GM18861 (cell line): ENCODE results near the gene LPP.
"Not testable (repeated sequence)": the region's sequence is repeated elsewhere in the genome, so short reads cannot be mapped to it uniquely, and the experiment has no call there.

ENCODE experiments used
- ATAC-seq: cut with Tn5 transposase; IDR thresholded peaks from one replicate; pipeline ENCODE4 v1.9.1; 2021; ENCODE audit not compliant: unreplicated experiment

LPP gene

GRCh38 chr3:188421836-188422540 is 268.0 kb downstream of the LPP start:
- ATAC-seq = peak; percentile 100

GRCh38 chr3:188427981-188428380 is 274.0 kb downstream of the LPP start:
- ATAC-seq = not testable (repeated sequence)

GRCh38 chr3:188431040-188431439 is 277.1 kb downstream of the LPP start:
- no peak for ATAC-seq

GRCh38 chr3:188431553-188431952 is 277.6 kb downstream of the LPP start:
- no peak for ATAC-seq

GRCh38 chr3:188432802-188433520 is 279.0 kb downstream of the LPP start:
- no peak for ATAC-seq

GRCh38 chr3:188433521-188434150 is 279.7 kb downstream of the LPP start:
- no peak for ATAC-seq

GRCh38 chr3:188434594-188434993 is 280.6 kb downstream of the LPP start:
- ATAC-seq = no peak

- no peak for ATAC-seq
Observed at GRCh38 chr3:188435266-188435665, 281.3 kb downstream of the LPP start.

- ATAC-seq = no peak
Observed at GRCh38 chr3:188437926-188438325, 284.0 kb downstream of the LPP start.

GRCh38 chr3:188439080-188439479 is 285.1 kb downstream of the LPP start:
- ATAC-seq = peak; percentile 93

- ATAC-seq = no peak
Observed at GRCh38 chr3:188440340-188440972, 286.5 kb downstream of the LPP start.

- no peak for ATAC-seq
Observed at GRCh38 chr3:188442430-188442829, 288.5 kb downstream of the LPP start.

GRCh38 chr3:188445175-188445574 is 291.2 kb downstream of the LPP start:
- not testable (repeated sequence) for ATAC-seq

GRCh38 chr3:188446014-188446413 is 292.1 kb downstream of the LPP start:
- ATAC-seq = peak; percentile 84

GRCh38 chr3:188446766-188447165 is 292.8 kb downstream of the LPP start:
- ATAC-seq = peak; percentile 41

- no peak for ATAC-seq
Observed at GRCh38 chr3:188448813-188449212, 294.9 kb downstream of the LPP start.

- ATAC-seq = no peak
Observed at GRCh38 chr3:188449421-188449820, 295.5 kb downstream of the LPP start.

GRCh38 chr3:188452158-188452772 is 298.3 kb downstream of the LPP start:
- ATAC-seq = no peak

- no peak for ATAC-seq
Observed at GRCh38 chr3:188453431-188454384, 299.8 kb downstream of the LPP start.

- ATAC-seq = no peak
Observed at GRCh38 chr3:188455748-188456147, 301.8 kb downstream of the LPP start.
